Activated CD8-positive, alpha-beta memory T cell treated with anti-CD3 and anti-CD28 coated beads for 24 hours (primary cell): ENCODE results near the gene SLC45A3.

Experiments used
- DNase-seq: peaks from one replicate; pipeline ENCODE4 v3.0.0-alpha.2; 2020

Gene SLC45A3

DNA sequence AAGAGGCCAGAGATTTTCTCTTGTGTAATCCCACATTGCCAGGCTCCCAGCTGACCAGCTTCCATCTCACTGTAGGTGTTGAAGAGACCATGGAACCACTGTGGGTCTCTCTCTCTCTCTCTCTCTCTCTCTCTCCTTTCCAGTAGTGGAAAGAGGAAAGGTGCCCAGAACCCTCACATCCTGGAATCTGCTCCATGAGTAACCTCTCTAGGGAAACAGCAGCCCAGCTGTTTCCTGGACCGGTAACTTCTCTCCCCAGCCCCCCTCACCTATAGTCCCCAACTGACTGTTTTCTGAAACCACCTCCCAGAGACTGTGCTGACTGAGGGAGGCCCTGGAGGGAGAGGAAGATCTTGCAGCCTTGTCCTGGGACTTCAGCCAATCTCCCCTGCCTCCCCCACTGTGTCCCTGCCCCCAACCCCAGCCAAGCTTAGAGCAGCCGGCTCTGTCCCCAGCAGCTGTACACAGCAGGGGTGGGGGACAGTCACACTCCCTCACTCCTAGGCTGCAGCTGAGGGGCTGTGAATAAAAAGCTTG, 20.6 kb upstream of the SLC45A3 start:
- DNase-seq, result peak; percentile 46

DNA sequence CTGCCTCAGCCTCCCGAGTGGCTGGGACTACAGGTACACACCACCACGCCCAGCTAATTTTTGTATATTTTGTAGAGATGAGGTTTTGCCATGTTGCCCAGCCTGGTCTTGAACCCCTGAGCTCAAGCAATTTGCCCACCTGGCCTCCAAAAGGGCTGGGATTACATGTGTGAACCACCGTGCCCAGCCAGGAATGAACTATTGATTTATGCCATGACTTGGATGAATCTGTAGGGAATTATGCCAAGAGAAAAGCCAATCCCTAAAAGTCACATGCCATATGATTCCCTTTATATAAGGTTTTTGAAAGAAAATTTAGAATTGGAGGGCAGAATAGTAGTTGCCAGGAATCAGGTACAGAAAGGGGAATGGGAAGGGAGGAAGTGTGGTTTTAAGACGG, 19.1 kb upstream of the SLC45A3 start:
- peak; percentile 15 for DNase-seq

DNA sequence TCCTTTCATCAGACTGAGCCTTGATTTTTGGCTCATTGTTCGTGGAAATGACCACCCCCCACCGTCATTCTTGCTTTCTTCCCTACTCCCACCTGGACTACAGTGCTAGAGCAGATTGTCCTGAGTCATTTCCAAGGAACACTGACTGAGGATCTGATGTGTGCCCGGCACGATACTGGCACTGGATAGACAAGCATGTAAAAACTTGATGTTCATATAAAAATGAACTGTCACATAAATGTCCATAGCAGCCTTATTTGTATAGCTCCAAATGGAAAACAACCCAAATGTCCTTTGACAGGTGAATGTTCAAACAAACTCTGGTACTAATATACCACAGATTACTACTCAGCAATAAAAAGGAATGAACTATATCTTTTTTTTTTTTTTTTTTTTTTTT, 18.6 kb upstream of the SLC45A3 start:
- DNase-seq, result peak; percentile 5

DNA sequence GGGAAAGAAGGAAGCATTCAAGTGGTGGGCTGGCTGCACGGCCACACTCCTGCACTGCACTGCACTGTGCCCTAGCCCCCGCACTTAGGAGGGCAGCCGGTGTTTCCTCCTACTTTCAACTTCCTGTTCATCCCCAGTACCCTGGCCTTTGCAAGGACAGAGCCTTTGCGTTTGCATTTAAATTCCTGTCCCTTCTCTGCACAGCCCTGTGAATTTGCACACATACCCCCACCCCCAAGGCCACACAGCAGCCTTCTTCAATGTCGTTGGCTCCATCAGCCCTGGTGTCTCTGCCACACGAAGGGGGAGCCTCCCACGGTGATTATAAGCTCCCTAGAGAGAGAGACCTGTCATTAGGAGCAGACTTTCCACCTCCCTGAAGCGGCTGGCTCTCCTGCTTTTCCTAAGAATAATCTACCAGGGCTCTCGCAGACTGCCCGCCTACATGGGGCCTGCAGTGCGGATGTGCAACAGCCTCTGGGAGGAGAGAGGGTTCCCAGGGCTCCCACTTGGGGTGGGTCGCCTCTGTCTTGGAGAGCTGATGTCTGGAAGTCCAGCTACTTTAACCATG, 13.2 kb upstream of the SLC45A3 start:
- no peak for DNase-seq

DNA sequence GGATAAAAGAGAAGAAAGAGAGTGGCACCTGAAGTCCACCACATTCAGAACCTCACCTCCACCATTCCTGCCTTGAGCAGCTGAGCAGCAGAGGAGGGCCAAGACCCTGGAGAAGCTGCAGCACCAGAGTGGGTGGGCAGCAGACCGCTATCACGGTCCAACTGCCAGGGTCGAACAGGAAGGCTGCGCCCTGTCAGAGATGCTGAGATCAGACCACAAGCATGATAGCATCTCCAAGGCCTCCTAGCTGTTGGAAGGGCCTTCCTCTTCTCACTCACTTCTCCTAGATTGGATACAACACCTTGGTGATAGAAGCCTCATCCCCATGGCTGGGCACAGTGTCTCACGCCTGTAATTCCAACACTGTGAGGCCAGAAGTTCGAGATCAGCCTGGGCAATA, 12.1 kb upstream of the SLC45A3 start:
- DNase-seq, result no peak

DNA sequence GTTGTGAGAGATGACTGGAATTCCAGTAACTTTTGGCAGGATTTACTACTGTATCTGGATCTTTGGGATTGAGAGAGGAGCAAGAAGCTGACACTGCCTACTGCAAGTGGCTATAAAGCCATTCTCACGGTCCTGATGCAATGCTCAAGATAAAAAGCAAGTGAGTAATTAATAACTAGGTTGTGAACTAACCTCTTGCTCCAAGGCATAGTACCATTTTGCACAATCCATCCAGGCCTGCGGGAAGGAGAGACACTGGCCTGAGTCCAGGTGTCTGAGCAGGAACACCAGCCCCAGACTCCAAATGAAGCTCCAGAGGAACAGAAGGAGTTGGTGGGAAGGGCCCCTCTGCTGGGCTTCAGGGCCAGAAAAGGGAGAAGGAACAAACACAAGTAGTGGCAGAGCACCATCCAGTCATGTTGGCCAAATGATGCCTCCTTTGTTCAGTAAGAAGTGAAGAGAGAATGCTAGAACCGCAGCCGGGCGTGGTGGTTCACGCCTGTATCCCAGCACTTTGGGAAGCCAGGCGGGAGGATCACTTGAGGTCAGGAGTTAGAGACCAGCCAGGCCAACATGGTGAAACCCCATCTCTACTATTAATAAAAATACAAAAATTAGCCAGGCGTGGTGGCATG, 9.9 kb upstream of the SLC45A3 start:
- no peak for DNase-seq

DNA sequence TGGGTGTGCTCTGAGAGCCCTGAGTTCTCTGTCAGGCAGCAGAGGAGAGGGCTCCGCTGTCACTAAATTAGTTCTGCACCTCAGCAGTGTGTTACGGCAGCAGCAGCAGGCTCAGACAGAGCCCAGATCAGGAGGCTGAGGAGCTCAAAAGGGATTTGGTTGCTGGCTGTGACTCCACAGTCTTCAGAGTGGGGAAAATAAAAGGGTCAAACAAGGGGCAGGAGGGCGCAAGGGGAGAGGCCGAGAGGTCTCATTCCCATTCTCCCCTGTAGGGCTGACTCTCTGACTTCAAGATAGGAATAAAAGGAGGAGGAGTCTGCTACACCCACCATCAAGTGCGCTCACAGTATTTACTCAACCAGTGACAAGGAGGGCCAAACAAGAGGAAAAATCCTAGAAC, 9.2 kb upstream of the SLC45A3 start:
- no peak for DNase-seq

DNA sequence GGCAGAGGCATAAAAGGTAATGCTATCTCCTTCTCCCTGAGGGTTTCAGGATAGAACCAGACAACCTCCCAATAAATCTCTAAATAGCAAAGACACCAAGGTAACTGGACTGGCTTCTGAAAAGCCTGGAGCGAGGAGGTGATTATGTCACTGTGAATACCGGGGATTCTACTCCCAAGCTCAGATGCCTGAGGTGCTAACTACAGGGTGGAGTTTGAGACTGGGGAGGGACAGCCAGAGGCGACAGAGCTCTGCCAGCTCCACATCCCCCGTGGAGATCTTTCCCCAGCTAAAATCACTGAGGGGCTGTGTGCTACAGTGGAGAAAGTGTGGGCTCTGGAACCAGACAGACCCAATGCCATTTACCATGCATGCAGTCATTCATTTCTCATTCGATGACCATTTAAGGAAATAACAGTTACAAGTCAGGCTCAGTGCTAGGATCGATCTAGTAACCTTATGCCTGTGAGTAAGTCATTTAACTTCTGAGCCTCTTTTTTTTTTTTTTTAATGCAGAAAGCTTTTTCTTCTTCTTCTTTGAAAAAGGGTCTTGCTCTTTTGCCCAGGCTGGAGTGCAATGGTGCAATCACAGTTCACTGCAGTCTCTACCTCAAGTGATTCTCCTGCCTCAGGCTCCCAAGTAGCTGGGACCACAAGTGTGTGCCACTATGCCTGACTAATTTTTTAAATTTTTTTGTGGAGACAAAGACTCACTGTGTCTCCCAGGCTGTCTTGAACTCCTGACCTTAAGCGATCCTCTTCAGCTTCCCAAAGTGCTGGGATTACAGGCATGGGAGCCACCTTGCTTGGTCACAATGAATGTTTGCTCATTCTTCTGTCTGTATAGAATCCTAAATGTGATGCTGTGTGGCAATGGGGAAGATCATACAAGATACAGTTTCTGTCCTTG, 8.1 kb upstream of the SLC45A3 start:
- no peak for DNase-seq

DNA sequence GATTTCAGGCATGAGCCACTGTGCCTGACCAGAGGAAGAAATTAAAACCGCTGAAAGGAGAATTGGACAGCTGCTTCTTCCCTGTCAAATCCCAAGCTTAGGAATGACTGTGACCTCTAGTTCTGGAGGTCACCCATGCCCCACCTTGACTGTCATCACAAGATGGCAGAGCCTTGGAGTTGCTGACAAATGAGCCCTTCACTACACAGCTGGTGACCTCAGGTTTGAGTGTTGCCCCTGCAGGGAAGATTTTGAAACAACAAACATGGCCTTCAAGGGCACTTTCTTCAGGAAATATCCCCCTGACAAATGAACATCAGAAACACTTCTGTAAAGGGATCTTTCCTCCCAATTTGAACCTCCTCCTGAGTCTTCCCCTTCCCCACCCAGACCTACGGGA, 6.9 kb upstream of the SLC45A3 start:
- no peak for DNase-seq

DNA sequence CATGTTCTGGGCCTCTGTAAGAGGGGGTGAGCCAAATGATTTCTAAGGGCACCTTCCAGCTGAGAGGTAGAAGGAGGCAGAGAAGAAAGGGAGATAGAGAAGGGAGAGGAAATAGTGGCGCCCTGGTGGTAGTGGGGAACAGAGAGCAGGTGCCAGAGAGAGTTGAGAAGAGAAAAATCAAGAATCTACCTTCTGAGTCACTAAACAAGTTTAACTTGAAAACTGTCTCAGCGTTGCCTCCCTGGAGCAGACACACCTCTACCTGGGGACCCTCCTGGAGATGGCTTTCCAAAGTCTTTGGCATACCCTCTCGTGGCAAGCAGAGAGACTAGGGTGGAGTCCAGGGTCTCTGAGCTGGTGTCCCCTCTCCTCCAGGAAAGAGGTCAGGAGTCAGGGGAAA, 1.1 kb upstream of the SLC45A3 start:
- no peak for DNase-seq

DNA sequence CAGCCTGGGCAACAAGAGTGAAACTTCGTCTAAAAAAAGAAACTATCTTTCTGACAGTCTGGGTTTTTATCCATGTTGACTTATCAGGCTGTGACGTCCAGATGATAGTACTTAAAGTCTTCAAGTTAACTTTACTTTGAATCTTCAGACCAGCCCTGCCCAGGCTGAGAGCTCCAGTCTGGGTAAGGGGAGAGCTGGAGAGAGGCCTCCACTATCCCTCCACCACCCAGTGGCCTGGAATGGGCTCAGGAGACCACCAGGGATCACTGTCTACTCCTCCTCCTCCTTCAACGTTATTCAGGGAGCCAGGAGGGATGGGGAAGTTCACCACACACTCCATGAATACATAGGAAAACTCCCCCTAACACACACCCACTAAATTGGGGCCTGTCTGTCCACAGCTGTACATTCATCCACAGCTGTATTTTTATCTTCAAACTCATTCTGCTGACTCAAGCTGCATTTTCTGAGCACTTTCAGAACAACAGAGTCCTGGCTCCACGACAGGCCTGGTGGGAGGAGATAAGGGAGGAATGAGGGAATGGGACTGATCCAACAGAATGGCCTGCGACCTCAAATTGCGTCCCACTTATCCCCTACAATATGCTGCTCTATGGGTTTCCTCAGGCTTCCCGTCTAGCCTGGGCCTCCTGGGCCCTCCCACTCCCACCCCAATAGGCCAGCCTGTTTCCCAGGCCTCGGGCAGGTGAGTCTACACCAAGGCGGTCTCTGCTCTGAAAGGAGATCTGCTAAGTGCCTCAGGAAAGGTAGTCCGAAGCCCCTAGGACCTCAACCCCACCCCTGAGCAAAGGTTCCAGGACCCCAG, 1.8 kb downstream of the SLC45A3 start:
- no peak for DNase-seq

DNA sequence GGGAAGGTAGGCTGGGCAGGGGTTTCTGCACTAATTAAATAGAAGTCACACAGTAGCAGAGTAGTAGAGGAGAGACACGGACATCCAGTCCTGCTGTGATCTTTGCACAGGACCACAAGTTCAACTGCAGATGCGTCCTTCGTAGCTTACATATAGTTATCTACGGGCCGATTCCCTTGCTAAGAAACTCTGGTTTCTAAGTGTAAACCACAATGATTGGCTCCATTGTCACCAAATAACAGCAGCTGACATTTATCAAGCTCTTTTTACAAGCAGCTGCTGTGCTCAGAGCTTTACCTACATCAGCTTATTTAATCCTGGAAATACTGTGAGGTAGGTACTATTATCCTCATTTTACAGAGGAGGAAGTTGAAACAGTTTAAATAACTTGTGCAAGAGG, 3.1 kb downstream of the SLC45A3 start:
- DNase-seq, result no peak

DNA sequence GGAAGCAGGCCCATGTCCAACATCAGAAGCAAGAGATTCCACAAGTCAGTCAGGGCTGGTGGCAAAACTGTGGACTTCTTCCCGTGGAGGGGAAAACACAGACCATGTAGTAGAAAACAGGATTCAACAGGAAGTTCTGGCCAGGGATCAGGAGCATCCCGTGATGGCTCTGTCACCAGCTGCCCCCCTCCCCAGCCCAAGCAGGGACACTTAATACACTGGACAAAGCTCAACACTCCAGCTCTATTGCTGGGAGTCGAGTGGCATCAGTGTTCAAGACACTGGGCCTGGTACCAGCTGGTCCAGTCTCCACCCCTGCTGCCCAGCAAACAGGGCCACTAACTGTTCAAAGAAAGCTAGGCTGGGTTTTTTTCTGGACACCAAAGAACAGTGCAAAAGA, 3.7 kb downstream of the SLC45A3 start:
- DNase-seq, result no peak

DNA sequence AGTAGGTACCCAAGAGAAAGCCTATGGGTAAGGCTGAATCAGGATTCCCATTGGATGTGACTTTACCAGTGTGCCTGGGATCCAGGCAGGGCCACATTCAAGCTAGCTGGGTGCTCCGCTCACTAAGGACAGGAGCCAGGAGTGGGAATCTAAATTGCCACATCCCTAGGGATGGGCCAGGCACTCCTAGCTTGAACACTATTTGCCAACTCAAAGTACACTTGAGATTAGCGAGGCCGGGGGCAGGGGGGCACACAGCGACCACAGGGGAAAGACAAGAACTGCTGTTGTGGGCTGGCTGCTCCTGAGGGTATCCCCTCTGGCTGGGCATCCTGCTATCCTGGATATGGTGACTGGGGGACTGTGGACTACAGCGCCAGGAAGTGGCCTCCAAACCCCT, 4.3 kb downstream of the SLC45A3 start:
- DNase-seq, result no peak

DNA sequence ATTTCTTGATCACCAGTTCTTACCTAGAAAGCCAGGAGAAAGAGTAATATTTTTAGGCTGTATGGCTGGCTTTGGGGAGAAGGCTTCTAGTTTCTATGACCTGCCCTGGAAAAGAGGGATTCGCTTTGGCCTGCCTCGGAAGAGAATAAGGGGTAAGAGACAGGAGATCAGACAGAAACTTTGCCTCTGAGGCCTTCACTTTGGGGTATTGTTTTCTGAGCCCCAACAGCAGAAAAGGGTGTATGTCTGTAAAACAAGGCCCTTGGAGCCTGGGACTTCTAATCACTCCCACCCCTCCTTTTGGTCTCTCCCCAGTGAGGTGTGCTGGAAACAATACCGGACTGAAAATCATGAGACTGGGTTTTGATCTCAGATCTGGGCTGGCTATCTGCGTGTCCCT, 5.1 kb downstream of the SLC45A3 start:
- no peak for DNase-seq

DNA sequence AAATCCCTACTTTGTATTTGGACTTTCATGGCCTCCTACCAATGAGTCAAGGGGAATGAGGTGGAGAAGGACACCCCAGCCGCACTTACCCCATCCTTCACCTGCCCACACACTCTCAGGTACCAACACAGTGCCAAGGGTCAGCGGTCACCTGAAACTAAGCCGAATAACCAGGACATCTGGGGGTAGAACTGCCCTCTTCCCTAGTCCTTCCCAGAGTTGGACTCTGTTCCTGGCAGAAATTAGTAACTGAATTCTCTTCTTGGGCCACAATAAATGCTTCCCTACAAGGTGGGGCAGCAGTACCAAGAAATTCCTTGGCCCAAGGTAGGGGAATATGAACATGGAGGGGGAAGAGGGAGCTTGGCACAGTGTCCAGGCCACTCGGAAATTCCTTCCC, 7.3 kb downstream of the SLC45A3 start:
- no peak for DNase-seq

DNA sequence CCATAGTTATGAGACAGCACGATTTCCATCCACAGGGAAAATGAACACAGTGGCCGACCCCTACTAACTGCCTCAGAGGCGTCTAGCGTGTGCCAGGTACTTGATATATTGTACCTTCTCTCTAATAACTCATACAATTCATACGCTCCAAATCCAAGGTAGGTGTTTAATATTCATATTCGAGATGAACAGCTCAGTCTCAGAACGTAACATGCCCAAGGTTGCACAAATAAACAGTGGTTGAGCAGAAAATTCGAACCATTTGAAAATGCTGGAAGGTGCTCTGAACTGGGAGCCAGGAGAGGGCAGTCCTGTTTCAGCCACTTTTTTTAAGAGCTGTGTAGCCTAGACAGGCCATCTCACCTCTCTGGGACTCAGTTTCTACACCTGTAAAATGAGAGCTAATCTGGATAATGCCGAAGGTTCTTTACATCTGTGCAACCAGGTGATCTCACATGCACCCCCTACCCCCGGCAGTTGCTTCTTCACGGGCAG, 7.9 kb downstream of the SLC45A3 start:
- no peak for DNase-seq

DNA sequence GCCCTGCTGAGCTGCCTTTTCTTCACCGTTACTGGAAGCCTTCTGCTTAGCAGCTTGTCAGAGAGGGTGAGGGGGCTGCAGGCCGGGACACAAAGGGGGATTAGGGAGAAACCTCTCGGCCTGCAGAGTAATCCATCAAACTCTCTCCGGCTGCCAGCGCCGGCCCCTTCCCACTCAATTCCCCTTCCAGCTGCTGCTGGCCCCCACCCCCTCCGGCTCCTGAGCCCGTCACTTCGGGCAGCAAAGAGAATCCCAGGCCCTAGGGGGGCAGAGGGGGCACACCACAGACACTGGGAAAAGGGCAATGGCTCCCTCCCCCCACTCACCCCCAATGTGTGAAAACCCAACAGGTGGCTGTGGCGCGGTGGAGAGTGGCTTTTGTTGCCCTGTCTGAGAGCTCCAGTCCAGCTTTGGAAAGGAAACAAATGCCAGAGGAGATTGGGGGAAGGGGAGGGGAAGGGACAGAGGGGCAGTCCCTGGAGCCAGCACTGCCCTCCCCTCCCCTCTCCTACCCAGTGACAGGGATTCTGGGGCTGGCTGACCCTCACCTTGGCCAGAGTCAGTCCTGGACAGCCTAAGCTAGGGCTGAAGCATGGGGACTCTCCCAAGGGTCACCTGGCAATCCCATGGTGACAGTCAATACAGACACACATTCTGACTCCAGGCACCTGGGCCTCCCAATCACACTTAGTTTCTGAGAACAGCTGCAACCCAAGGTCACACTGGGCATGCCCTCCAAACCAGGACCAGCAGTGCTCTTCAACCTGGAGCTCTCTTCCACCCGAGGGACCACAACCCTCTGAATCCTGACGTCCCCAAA, 9.5 kb downstream of the SLC45A3 start:
- DNase-seq, result no peak

DNA sequence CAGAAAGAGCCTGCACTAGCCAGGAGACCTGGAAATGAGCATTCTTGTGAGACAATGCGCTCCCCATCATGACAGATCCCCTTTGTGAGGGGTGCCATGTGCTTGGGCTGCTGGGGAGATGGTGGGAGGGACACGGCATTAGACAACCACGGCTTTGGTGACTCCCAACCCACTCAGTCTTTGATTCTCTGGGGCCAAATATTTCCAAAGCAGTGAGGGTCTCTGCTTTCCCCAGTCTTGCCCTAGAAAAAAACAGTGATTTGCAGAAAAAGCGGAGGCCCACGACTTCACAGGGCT, 10.2 kb downstream of the SLC45A3 start:
- DNase-seq, result no peak

DNA sequence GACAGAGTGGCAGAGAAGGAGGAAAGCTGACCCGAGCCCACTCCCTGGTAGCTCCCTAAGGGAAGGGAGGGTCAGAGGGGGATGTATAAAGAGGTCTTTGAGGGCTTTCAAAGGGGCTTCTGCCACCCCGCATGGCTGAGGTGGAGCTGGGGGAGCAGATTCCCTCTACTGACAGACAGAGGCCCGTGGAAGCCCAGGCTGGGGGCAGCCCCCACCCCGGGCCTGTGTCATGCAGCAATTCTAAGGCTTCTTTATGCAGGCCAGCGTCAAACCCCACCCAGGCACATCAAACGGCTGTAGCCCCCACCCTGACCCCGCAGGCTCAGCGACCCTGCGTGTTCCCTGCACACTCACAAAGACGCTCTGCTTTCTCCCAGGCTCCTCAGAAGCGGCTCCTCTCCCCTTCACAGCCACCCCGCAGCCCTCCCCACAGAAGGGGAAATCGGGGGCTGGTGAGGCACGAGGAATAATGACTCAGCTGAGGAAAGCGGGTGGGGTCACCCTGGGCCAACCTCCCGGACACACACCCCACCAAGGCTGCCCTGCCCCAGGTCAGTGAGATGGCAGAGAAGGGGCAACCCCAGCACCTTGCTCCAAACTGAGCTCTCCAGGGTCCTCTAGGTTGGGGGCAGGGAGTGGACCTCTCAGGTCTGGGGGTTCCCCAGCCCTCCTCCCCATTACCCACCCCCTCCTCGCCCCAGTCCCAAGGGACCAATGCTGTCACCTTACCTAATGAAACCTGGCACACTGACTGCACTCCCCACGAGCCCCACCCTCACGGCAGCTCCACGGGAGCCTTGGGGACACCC, 10.8 kb downstream of the SLC45A3 start:
- DNase-seq, result no peak

DNA sequence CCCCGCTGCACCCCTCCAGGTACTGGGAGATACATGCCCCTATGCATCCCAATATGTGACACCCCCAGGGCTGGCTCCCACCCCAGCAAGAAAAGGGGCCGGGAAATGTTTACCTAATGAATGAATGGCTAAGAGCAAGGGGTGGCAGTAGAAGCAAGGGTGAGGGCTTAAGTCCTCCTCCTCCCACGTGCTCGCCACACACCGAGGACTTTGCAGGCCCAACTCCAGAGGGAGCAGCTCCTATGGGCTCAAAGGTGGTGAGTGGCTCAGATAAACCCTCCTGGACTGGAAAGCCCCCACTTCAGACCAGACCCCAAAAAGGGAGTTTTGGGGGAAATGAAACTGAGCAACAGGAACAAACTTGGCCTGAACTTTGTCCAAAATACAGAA, 11.4 kb downstream of the SLC45A3 start:
- DNase-seq, result no peak
